ENCODE results near the gene FTO.

FTO gene

GRCh38 chr16:53964145-53964790 is 260.3 kb downstream of the FTO start:
- no peaks in the 10 kb centered on the region for H3K9me3 ChIP-seq (ENCODE audit: control insufficient read depth, insufficient read depth, low read length)
- no peaks in the 10 kb centered on the region for H3K36me3 ChIP-seq (ENCODE audit: insufficient read depth, low read length)
- H3K4me1 ChIP-seq (ENCODE audit: insufficient read depth, low read length), result peaks cover 8% of the 10 kb centered on the region
- no peak overlapping the region for H3K9ac ChIP-seq (ENCODE audit: low read depth, low read length)

DNA sequence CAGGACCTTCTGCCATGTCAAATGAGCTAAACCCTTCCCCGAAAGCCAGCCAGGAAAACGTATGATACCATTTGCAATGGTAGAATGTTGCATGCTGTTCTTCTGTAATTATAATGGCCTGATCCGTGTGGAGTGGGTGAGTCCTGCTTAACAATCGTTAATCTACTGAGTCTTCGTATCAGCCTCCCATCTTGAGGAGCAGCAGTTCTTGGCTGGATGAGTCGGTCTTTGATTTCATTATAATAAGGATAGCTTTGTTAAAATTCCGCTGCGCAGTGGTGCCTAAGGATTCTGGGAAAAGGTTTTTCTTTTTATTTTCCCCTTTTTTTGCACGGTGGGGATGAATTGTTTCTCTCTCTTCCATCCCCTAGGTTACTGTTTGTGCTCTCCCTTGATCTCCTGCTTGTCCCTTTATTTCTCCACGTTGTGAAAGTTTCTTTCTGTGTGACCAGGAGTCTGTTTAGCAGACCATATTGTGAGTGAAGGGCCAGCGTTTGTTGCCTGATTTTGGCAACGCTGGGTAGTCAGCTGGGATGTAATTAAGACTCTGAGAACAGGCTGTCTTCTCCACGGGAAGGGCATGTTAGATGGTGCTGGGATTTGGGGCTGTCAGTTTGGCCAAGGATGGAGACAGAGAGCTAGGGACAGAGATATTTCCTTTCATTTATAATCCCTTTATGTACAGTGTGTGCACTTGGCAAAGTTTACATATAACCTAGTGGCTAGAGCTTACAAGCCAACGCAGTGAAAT is 263.0 kb downstream of the FTO start:
- Histone ChIP-seq H3K9ac (ENCODE audit: low read depth, low read length) (no peak overlapping the region), H3K4me1 (ENCODE audit: insufficient read depth, low read length) (peaks cover 8% of the 10 kb centered on the region), H3K9me3 (ENCODE audit: control insufficient read depth, insufficient read depth, low read length) (no peaks in the 10 kb centered on the region), H3K36me3 (ENCODE audit: insufficient read depth, low read length) (no peaks in the 10 kb centered on the region)

DNA sequence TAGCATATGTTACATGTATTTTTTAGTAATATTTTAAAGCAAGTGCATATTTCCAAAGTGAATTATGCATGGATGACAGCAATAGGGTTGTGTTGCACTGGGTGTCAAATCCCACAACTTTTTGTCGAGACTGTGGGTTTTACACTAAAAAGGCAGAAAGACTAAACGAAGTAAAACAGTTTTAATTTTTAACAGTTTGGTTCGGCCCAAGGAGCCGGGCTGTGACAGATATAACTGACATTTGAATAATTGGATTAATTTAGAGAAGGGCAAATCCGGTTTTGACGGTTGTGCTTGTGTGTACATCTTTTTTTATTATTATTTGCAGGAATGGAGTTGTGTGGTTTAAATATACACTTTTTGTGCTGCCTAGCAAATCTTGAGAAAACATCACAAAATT is 263.6 kb downstream of the FTO start:
- H3K9ac ChIP-seq (ENCODE audit: low read depth, low read length), result no peak overlapping the region
- no peaks in the 10 kb centered on the region for H3K36me3 ChIP-seq (ENCODE audit: insufficient read depth, low read length)
- H3K4me1 ChIP-seq (ENCODE audit: insufficient read depth, low read length), result peaks cover 8% of the 10 kb centered on the region
- no peaks in the 10 kb centered on the region for H3K9me3 ChIP-seq (ENCODE audit: control insufficient read depth, insufficient read depth, low read length)

GRCh38 chr16:53968454-53968853 is 264.5 kb downstream of the FTO start:
- H3K9me3 ChIP-seq (ENCODE audit: control insufficient read depth, insufficient read depth, low read length), result no peaks in the 10 kb centered on the region
- H3K4me1 ChIP-seq (ENCODE audit: insufficient read depth, low read length), result peaks cover 8% of the 10 kb centered on the region

GRCh38 chr16:53968896-53969295 is 264.9 kb downstream of the FTO start:
- Histone ChIP-seq H3K36me3 (ENCODE audit: insufficient read depth, low read length) (no peaks in the 10 kb centered on the region), H3K4me1 (ENCODE audit: insufficient read depth, low read length) (peaks cover 8% of the 10 kb centered on the region), H3K9ac (ENCODE audit: low read depth, low read length) (no peak overlapping the region), H3K9me3 (ENCODE audit: control insufficient read depth, insufficient read depth, low read length) (no peaks in the 10 kb centered on the region)

More at GRCh38 chr16:53968454-53968853, 264.5 kb downstream of the FTO start:
- no peak overlapping the region for H3K9ac ChIP-seq (ENCODE audit: low read depth, low read length)
- H3K36me3 ChIP-seq (ENCODE audit: insufficient read depth, low read length), result no peaks in the 10 kb centered on the region

DNA sequence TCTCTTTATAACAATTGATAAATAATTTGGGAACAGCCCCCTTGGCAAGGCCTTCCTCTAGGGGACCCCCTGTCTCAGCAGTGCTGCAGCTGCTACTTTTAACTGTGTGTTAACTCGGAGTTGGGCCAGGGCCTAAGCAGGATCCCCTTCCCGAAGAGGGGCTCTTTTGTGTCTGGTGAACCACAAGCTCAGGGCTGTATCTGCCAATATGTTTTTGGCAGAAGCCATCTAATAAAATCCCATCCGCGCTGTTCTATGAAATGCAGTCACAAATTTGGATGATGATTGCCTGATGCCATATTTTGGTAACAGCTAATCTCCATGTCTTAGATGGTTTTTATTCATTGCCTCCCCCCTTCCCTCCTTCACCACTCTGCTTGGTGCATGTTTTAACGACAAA is 267.7 kb downstream of the FTO start:
- Histone ChIP-seq H3K9me3 (ENCODE audit: control insufficient read depth, insufficient read depth, low read length) (no peaks in the 10 kb centered on the region), H3K4me1 (ENCODE audit: insufficient read depth, low read length) (peaks cover 8% of the 10 kb centered on the region), H3K36me3 (ENCODE audit: insufficient read depth, low read length) (no peaks in the 10 kb centered on the region), H3K9ac (ENCODE audit: low read depth, low read length) (no peak overlapping the region)

- Histone ChIP-seq H3K9ac (ENCODE audit: low read depth, low read length) (no peak overlapping the region), H3K4me1 (ENCODE audit: insufficient read depth, low read length) (peaks cover 8% of the 10 kb centered on the region), H3K9me3 (ENCODE audit: control insufficient read depth, insufficient read depth, low read length) (no peaks in the 10 kb centered on the region), H3K36me3 (ENCODE audit: insufficient read depth, low read length) (no peaks in the 10 kb centered on the region)
These were observed 269.1 kb downstream of the FTO start for GRCh38 chr16:53973021-53973420.

DNA sequence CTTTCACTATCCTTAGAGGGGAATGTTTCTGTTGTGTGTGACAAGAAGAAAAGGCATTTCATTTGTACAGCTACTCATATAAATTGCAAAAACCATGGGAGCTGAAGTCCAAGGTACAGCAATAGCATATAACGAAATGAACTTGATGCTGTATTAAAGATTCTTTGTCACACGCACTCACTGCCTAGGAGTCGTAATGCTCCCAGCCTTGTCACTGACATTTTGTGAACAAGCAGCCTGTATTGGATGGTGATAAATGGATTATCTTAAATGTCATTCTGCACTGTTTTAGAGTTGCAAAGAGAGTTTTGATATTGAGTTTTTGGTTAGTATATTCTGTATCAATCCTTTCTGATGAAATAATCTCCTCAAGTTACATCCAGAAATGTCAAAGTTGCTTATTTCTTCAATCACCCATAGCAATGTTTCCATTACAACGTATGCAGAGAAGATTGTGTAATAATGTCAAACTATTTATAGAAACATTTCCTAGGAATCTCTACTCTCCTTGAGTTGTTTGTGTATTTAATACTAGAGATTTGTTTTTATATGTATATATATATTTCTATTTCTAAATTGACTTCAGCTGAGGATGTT is 270.6 kb downstream of the FTO start:
- Histone ChIP-seq H3K9ac (ENCODE audit: low read depth, low read length) (no peak overlapping the region), H3K4me1 (ENCODE audit: insufficient read depth, low read length) (no peaks in the 10 kb centered on the region), H3K9me3 (ENCODE audit: control insufficient read depth, insufficient read depth, low read length) (no peaks in the 10 kb centered on the region), H3K36me3 (ENCODE audit: insufficient read depth, low read length) (no peaks in the 10 kb centered on the region)

DNA sequence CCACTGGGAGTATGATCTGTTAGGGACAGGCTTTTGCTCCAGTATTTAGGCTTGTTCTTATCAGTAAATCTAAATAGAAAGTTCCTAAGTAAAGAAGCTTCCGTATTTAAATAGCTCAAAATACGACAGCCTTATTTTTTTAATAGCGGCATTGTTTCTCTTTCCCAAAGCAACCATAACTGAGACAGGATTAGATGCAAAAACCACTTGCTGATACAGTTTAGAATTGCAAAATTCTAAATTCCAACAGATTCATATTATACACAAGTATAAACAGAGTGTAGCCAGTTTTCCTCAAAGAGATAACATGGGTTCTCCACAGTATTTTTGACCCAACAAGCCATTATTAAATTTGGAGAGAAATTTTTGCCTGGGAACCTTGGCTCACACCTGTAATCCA is 276.7 kb downstream of the FTO start:
- Histone ChIP-seq H3K36me3 (ENCODE audit: insufficient read depth, low read length) (no peaks in the 10 kb centered on the region), H3K9me3 (ENCODE audit: control insufficient read depth, insufficient read depth, low read length) (no peaks in the 10 kb centered on the region), H3K4me1 (ENCODE audit: insufficient read depth, low read length) (peaks cover 6% of the 10 kb centered on the region; the same call in 1 of the 2 replicates), H3K9ac (ENCODE audit: low read depth, low read length) (no peak overlapping the region)

- no peaks in the 10 kb centered on the region for H3K9me3 ChIP-seq (ENCODE audit: control insufficient read depth, insufficient read depth, low read length)
- no peak overlapping the region for H3K9ac ChIP-seq (ENCODE audit: low read depth, low read length)
- peaks cover 6% of the 10 kb centered on the region; the same call in 1 of the 2 replicates for H3K4me1 ChIP-seq (ENCODE audit: insufficient read depth, low read length)
- H3K36me3 ChIP-seq (ENCODE audit: insufficient read depth, low read length), result no peaks in the 10 kb centered on the region
These were observed 278.7 kb downstream of the FTO start for GRCh38 chr16:53982631-53983042.

GRCh38 chr16:53984936-53985335 is 281.0 kb downstream of the FTO start:
- peaks cover 6% of the 10 kb centered on the region; the same call in 1 of the 2 replicates for H3K4me1 ChIP-seq (ENCODE audit: insufficient read depth, low read length)
- no peaks in the 10 kb centered on the region for H3K9me3 ChIP-seq (ENCODE audit: control insufficient read depth, insufficient read depth, low read length)
- no peak overlapping the region for H3K9ac ChIP-seq (ENCODE audit: low read depth, low read length)
- H3K36me3 ChIP-seq (ENCODE audit: insufficient read depth, low read length), result no peaks in the 10 kb centered on the region

DNA sequence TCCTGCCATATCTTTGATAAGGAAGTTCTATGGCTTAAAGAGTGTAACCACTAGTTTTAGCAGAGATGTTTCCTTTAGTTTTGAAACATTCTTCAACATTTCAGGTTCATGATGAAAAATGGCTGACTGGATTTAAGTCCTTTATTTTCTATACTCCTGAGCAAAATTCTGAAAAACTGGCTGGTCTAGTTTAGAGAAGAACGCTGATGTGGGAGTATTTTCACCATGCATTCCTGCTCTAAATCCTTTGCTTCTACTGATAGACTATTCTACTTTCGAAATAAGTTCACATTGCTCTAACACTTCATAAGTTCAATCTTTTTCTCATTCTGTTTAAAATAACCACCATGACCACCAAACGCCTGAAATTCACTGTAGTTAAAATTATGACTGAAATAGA is 281.9 kb downstream of the FTO start:
- Histone ChIP-seq H3K4me1 (ENCODE audit: insufficient read depth, low read length) (peaks cover 6% of the 10 kb centered on the region), H3K9ac (ENCODE audit: low read depth, low read length) (no peak overlapping the region), H3K9me3 (ENCODE audit: control insufficient read depth, insufficient read depth, low read length) (no peaks in the 10 kb centered on the region), H3K36me3 (ENCODE audit: insufficient read depth, low read length) (no peaks in the 10 kb centered on the region)

- Histone ChIP-seq H3K4me1 (ENCODE audit: insufficient read depth, low read length) (peaks cover 15% of the 10 kb centered on the region), H3K9me3 (ENCODE audit: control insufficient read depth, insufficient read depth, low read length) (no peaks in the 10 kb centered on the region), H3K36me3 (ENCODE audit: insufficient read depth, low read length) (no peaks in the 10 kb centered on the region), H3K9ac (ENCODE audit: low read depth, low read length) (no peak overlapping the region)
These were observed 282.8 kb downstream of the FTO start for GRCh38 chr16:53986793-53987192.

- Histone ChIP-seq H3K9me3 (ENCODE audit: control insufficient read depth, insufficient read depth, low read length) (no peaks in the 10 kb centered on the region), H3K9ac (ENCODE audit: low read depth, low read length) (no peak overlapping the region), H3K4me1 (ENCODE audit: insufficient read depth, low read length) (peaks cover 16% of the 10 kb centered on the region), H3K36me3 (ENCODE audit: insufficient read depth, low read length) (no peaks in the 10 kb centered on the region)
These were observed 284.2 kb downstream of the FTO start for GRCh38 chr16:53988136-53988535.

DNA sequence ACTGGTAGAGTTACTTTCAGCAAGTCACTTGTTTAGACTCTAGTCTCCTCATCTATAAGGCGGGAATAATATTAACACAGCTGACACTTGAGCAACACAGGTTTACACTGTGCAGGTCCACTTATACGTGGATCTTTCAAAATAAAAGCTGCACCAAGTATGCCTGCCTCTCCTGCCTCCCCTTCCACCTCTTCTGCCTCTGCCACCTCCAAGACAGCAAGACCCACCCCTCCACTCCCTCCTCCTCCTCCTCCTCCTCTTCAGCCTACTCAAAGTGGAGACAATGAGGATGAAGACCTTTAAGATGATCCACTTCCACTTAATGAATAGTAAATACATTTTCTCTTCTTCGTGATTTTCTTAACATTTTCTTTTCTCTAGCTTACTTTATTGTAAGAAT is 285.6 kb downstream of the FTO start:
- H3K9me3 ChIP-seq (ENCODE audit: control insufficient read depth, insufficient read depth, low read length), result no peaks in the 10 kb centered on the region
- H3K36me3 ChIP-seq (ENCODE audit: insufficient read depth, low read length), result no peaks in the 10 kb centered on the region
- H3K4me1 ChIP-seq (ENCODE audit: insufficient read depth, low read length), result peaks cover 16% of the 10 kb centered on the region
- no peak overlapping the region for H3K9ac ChIP-seq (ENCODE audit: low read depth, low read length)
